ENCODE measurements around the gene JAK1. TPM values are rescaled to one million over a fixed set of nuclear protein-coding genes. Genes with fewer than 3 reads are reported as not detected.

JAK1 gene
- total and polyA plus RNA-seq, 9 of the 15 experiments (the other 6 are each of a cell fraction or from before 2014, with no cell fraction given), result 9.7 to 44.1 (median 42.5) TPM

DNA sequence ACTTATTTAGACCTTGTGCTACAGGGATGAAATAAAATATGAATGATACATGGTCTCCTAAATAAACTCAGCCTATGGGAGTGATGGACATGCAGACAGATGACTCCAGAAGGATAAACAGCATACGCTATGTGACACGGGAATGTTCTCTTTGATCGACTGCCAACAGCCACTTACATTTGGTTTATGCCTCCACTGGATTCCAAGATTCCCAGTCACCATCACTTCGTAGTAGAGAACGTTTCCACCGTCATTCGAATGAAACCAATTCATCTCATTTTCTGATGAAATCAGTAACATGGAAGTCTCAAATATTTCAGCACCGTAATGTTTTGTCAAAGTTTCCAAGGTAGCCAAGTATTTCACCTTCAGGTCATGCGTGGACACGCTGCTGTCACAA is 99.7 kb downstream of the JAK1 start:
- H3K9me3 ChIP-seq (replicated peaks; ENCODE audit: control insufficient read depth, insufficient read depth, low read depth, low read length), result no peaks in the 10 kb centered on the region; the same call in 1 of the 2 replicates
- BruUV-seq (replicated peaks), result no TSS peak
- H3K4me1 ChIP-seq (replicated peaks in 1 of 2; ENCODE audit: control insufficient read depth in 2 of 2, insufficient read depth in 2 of 2, low read length in 2 of 2), result peaks cover 7 to 22% of the 10 kb centered on the region in 2 experiments
- no peak overlapping the region for H2AFZ ChIP-seq (ENCODE audit: low read depth, low read length)
- H3K4me3 ChIP-seq, result no peak overlapping the region
- ATAC-seq (no peak), FAIRE-seq (no peak), DNase-seq (ENCODE audit: extremely low read depth in 1 of 4, low spot score in 3 of 4) (no peak)
- TF ChIP-seq ZBTB17 (CRISPR knock-in tag; IDR thresholded peaks at IDR 0.05) (no peak), YY1 (IDR thresholded peaks at IDR 0.05; ENCODE audit: borderline replicate concordance in 1 of 3, control insufficient read depth in 1 of 3, extremely low read depth in 1 of 3, insufficient read depth in 3 of 3, insufficient read length in 1 of 3, insufficient replicate concordance in 2 of 3, low read depth in 1 of 3, low read length in 2 of 3) (no peak), RAD51 (IDR thresholded peaks at IDR 0.05; ENCODE audit: borderline replicate concordance, low read depth) (no peak), JUN (IDR thresholded peaks at IDR 0.05; ENCODE audit: borderline replicate concordance, low read depth, low read length) (no peak), JUN (CRISPR knock-in tag; IDR thresholded peaks at IDR 0.05; ENCODE audit: borderline replicate concordance) (no peak), NFE2L1 (tag; IDR thresholded peaks at IDR 0.05; ENCODE audit: borderline replicate concordance, low read depth) (no peak), MAFK (IDR thresholded peaks at IDR 0.05; ENCODE audit: low read length) (no peak), SRF (CRISPR knock-in tag; IDR thresholded peaks at IDR 0.05) (no peak), ASH1L (IDR thresholded peaks at IDR 0.05; ENCODE audit: borderline replicate concordance, low read depth, partially characterized antibody) (no peak), ZNF668 (CRISPR knock-in tag; IDR thresholded peaks at IDR 0.05) (no peak), RHOXF2B (CRISPR knock-in tag; conservative IDR thresholded peaks at IDR 0.05) (no peak), NEUROD1 (IDR thresholded peaks at IDR 0.05; ENCODE audit: borderline replicate concordance, low read depth, low read length, partially characterized antibody) (no peak), EP400 (IDR thresholded peaks at IDR 0.05) (no peak)
- TF ChIP-seq, protein P1, sequence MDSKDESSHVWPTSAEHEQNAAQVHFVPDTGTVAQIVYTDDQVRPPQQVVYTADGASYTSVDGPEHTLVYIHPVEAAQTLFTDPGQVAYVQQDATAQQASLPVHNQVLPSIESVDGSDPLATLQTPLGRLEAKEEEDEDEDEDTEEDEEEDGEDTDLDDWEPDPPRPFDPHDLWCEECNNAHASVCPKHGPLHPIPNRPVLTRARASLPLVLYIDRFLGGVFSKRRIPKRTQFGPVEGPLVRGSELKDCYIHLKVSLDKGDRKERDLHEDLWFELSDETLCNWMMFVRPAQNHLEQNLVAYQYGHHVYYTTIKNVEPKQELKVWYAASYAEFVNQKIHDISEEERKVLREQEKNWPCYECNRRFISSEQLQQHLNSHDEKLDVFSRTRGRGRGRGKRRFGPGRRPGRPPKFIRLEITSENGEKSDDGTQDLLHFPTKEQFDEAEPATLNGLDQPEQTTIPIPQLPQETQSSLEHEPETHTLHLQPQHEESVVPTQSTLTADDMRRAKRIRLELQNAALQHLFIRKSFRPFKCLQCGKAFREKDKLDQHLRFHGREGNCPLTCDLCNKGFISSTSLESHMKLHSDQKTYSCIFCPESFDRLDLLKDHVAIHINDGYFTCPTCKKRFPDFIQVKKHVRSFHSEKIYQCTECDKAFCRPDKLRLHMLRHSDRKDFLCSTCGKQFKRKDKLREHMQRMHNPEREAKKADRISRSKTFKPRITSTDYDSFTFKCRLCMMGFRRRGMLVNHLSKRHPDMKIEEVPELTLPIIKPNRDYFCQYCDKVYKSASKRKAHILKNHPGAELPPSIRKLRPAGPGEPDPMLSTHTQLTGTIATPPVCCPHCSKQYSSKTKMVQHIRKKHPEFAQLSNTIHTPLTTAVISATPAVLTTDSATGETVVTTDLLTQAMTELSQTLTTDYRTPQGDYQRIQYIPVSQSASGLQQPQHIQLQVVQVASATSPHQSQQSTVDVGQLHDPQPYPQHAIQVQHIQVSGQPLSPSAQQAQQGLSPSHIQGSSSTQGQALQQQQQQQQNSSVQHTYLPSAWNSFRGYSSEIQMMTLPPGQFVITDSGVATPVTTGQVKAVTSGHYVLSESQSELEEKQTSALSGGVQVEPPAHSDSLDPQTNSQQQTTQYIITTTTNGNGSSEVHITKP (IDR thresholded peaks at IDR 0.05; ENCODE audit: partially characterized antibody), result no peak
- TF ChIP-seq, protein P2, sequence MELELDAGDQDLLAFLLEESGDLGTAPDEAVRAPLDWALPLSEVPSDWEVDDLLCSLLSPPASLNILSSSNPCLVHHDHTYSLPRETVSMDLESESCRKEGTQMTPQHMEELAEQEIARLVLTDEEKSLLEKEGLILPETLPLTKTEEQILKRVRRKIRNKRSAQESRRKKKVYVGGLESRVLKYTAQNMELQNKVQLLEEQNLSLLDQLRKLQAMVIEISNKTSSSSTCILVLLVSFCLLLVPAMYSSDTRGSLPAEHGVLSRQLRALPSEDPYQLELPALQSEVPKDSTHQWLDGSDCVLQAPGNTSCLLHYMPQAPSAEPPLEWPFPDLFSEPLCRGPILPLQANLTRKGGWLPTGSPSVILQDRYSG (tag; conservative IDR thresholded peaks at IDR 0.05; ENCODE audit: low read depth), result no peak
- H3K9ac ChIP-seq (ENCODE audit: insufficient read depth in 1 of 2, low read depth in 2 of 2, low read length in 2 of 2), result no peak overlapping the region
- in situ Hi-C loops (cut with MboI), result no loop called here
- H3K27me3 ChIP-seq (ENCODE audit: control insufficient read depth in 2 of 2, insufficient read depth in 2 of 2, low read length in 2 of 2), result no peaks in the 10 kb centered on the region
- no peak overlapping the region for H3K27ac ChIP-seq (ENCODE audit: extremely low read depth, low read depth, low read length)
- CTCF ChIA-PET (ENCODE audit: low intra/inter-chr PET ratio), result no interaction called here
- 0 out of 3 replicates have a peak, but pooled peaks cover 3% of the 10 kb centered on the region for H3K79me2 ChIP-seq (ENCODE audit: control insufficient read depth, insufficient read depth, low read length)
- H4K20me1 ChIP-seq (replicated peaks; ENCODE audit: control insufficient read depth, insufficient read depth, low read length), result no peaks in the 10 kb centered on the region
- peaks cover 46% of the 10 kb centered on the region for H3K36me3 ChIP-seq (ENCODE audit: control insufficient read depth, insufficient read depth, low read length)
- peaks cover 3% of the 10 kb centered on the region for H3K9me1 ChIP-seq (ENCODE audit: control insufficient read depth, insufficient read depth, low read length)
- intact Hi-C loops (cut with micrococcal nuclease), result no loop called here
- 96% methylated on average over 10 of the region's 10 CpGs for WGBS (ENCODE audit: insufficient coverage, low coverage, missing lambda C conversion rate)
- H3K4me2 ChIP-seq (ENCODE audit: insufficient read depth, low read length), result no peak overlapping the region
- POLR2A ChIA-PET, result interaction anchor here (0.6 to 2.7 kb wide), 2 partner anchors 13 to 15 kb away, joined by 4 to 7 read pairs; no protein-coding TSS in a partner anchor

Data from K562 (cell line).